DMS53 treated with DMSO at 0.1 percent for 48 hours (cell line): Measurements from ENCODE around the gene FBXO46.

Experiments used
- DNase-seq: peaks from one replicate; lab custom pipeline; 2025; ENCODE audit not compliant: unreplicated experiment; lab: John Stamatoyannopoulos, UW

FBXO46 gene

GRCh38 chr19:45730368-45731288 lies at the start of gene FBXO46:
Gene FBXO46 (minus strand): TSS chr19:45730896. CDS start chr19:45713495, 17,401 bp downstream.
- peak; percentile 97 for DNase-seq

- DNase-seq: no peak
Measured at GRCh38 chr19:45780146-45780447, 49.4 kb upstream of the FBXO46 start.

GRCh38 chr19:45779231-45780145 lies 48.8 kb upstream of the FBXO46 start:
- no peak for DNase-seq

GRCh38 chr19:45778010-45778661 lies 47.4 kb upstream of the FBXO46 start:
- no peak for DNase-seq

- DNase-seq: no peak
Measured at GRCh38 chr19:45777395-45777961, 46.8 kb upstream of the FBXO46 start.

- DNase-seq: no peak
Measured at GRCh38 chr19:45774765-45775164, 44.1 kb upstream of the FBXO46 start.

GRCh38 chr19:45773384-45773783 lies 42.7 kb upstream of the FBXO46 start:
- DNase-seq: peak; percentile 38

GRCh38 chr19:45772912-45773311 lies 42.2 kb upstream of the FBXO46 start:
- DNase-seq: no peak

GRCh38 chr19:45772130-45772840 lies 41.6 kb upstream of the FBXO46 start:
- peak; percentile 41 for DNase-seq

GRCh38 chr19:45771311-45771933 lies 40.7 kb upstream of the FBXO46 start:
- peak; percentile 58 for DNase-seq

- peak; percentile 98 for DNase-seq
Measured at GRCh38 chr19:45770192-45771101, 39.8 kb upstream of the FBXO46 start.

- peak; percentile 53 for DNase-seq
Measured at GRCh38 chr19:45769821-45770191, 39.1 kb upstream of the FBXO46 start.

GRCh38 chr19:45768984-45769782 lies 38.5 kb upstream of the FBXO46 start, which contains the start of gene SIX5:
Gene SIX5 (minus strand): TSS chr19:45769252. CDS start chr19:45768844, 408 bp downstream.
- DNase-seq: peak; percentile 94

GRCh38 chr19:45768655-45768983 lies 37.9 kb upstream of the FBXO46 start:
- no peak for DNase-seq

- peak; percentile 29 for DNase-seq
Measured at GRCh38 chr19:45767881-45768654, 37.4 kb upstream of the FBXO46 start.

GRCh38 chr19:45767410-45767880 lies 36.7 kb upstream of the FBXO46 start:
- DNase-seq: no peak

GRCh38 chr19:45766869-45767346 lies 36.2 kb upstream of the FBXO46 start:
- DNase-seq: no peak
